GM23338 (cell line): ENCODE results near the gene SAMD13. TPM values are rescaled to one million over a fixed set of nuclear protein-coding genes. Genes with fewer than 3 reads are reported as not detected.

Source experiments
- ATAC-seq: fragments of 200-7000 bp; cut with Tn5 transposase; 3 replicates; pipeline ENCODE4 v1.9.1; 2020
- DNase-seq: peaks from one replicate; pipeline ENCODE4 v3.0.0-alpha.2; 2015; ENCODE audit warnings: low spot score
- H2AFZ ChIP-seq: fragments of 200-600 bp; sonication (generic); 2 replicates; pipeline ENCODE4 v1.8.0; 2016; ENCODE audit warnings: antibody characterized with exemption, mild to moderate bottlenecking, moderate library complexity
- H3F3A ChIP-seq: fragments of 200-600 bp; sonication (generic); replicated peaks from 2 replicates; pipeline ENCODE4 v1.8.0; 2017; ENCODE audit warnings: antibody characterized with exemption, mixed run types, low read depth
- H3K27ac ChIP-seq: fragments of 200-600 bp; sonication (generic); 2 replicates; pipeline ENCODE4 v1.6.1; 2016; ENCODE audit warnings: low read depth
- H3K27me3 ChIP-seq: fragments of 200-600 bp; sonication (generic); 2 replicates; pipeline ENCODE4 v1.8.0; 2016; ENCODE audit warnings: mild to moderate bottlenecking, mixed run types, moderate library complexity; ENCODE audit not compliant: insufficient read depth
- H3K36me3 ChIP-seq: fragments of 200-600 bp; sonication (generic); 2 replicates; pipeline ENCODE4 v1.8.0; 2016; ENCODE audit warnings: mild to moderate bottlenecking; ENCODE audit not compliant: insufficient read depth
- H3K4me1 ChIP-seq: fragments of 200-600 bp; sonication (generic); 2 replicates; pipeline ENCODE4 v1.8.0; 2016; ENCODE audit warnings: mild to moderate bottlenecking, moderate library complexity; ENCODE audit not compliant: insufficient read depth
- H3K4me2 ChIP-seq: fragments of 200-600 bp; sonication (generic); 2 replicates; pipeline ENCODE4 v1.7.1; 2017; ENCODE audit warnings: mixed run types
- H3K4me3 ChIP-seq: fragments of 200-600 bp; sonication (generic); 2 replicates; pipeline ENCODE4 v1.6.1; 2016; ENCODE audit warnings: mixed run types
- H3K79me2 ChIP-seq: fragments of 200-600 bp; sonication (generic); replicated peaks from 2 replicates; pipeline ENCODE4 v1.8.0; 2017; ENCODE audit warnings: mild to moderate bottlenecking; ENCODE audit not compliant: insufficient read depth
- H3K9me2 ChIP-seq: fragments of 200-600 bp; sonication (generic); 2 replicates; pipeline ENCODE4 v1.8.0; 2017; ENCODE audit not compliant: insufficient read depth
- H4K20me1 ChIP-seq: fragments of 200-600 bp; sonication (generic); replicated peaks from 2 replicates; pipeline ENCODE4 v1.8.0; 2017; ENCODE audit warnings: mild to moderate bottlenecking; ENCODE audit not compliant: insufficient read depth
- H3K27ac Mint-ChIP-seq: 2 replicates; pipeline ENCODE4 v1.8.0; 2020; ENCODE audit warnings: inconsistent platforms, mild to moderate bottlenecking, moderate library complexity, mixed read lengths
- H3K27me3 Mint-ChIP-seq: 3 replicates; pipeline ENCODE4 v1.8.0; 2022; ENCODE audit warnings: low read depth, mild to moderate bottlenecking, moderate library complexity, mixed read lengths, inconsistent platforms; ENCODE audit not compliant: insufficient read depth, poor library complexity
- H3K36me3 Mint-ChIP-seq: 3 replicates; pipeline ENCODE4 v1.8.0; 2021; ENCODE audit warnings: low read depth, mild to moderate bottlenecking, inconsistent platforms, moderate library complexity, mixed read lengths
- H3K4me1 Mint-ChIP-seq: 3 replicates; pipeline ENCODE4 v1.8.0; 2020; ENCODE audit warnings: mild to moderate bottlenecking, inconsistent platforms, mixed read lengths
- H3K4me3 Mint-ChIP-seq: 3 replicates; pipeline ENCODE4 v1.8.0; 2021; ENCODE audit warnings: moderate library complexity, mild to moderate bottlenecking, inconsistent platforms, mixed read lengths
- H3K9me3 Mint-ChIP-seq: 3 replicates; pipeline ENCODE4 v1.8.0; 2020; ENCODE audit warnings: moderate library complexity, mild to moderate bottlenecking, inconsistent platforms, mixed read lengths
- CREB1 ChIP-seq: fragments of 250-450 bp; sonication (Bioruptor Pico); IDR thresholded peaks from 2 replicates; pipeline ENCODE4 v1.5.0; 2020; ENCODE audit warnings: low read depth, mild to moderate bottlenecking, moderate library complexity
- EZH2 ChIP-seq: fragments of 200-600 bp; sonication (generic); IDR thresholded peaks from one replicate; pipeline ENCODE4 v1.8.0; 2017; ENCODE audit warnings: antibody characterized with exemption, mild to moderate bottlenecking, low read depth; ENCODE audit not compliant: unreplicated experiment
- NANOG ChIP-seq: IDR thresholded peaks from 2 replicates; pipeline ENCODE4 v1.6.1; 2016; ENCODE audit warnings: antibody characterized with exemption, borderline replicate concordance
- POLR2AphosphoS5 ChIP-seq: IDR thresholded peaks from 2 replicates; pipeline ENCODE4 v1.6.1; 2016; ENCODE audit warnings: antibody characterized with exemption, low read depth
- STAT1 ChIP-seq: IDR thresholded peaks from one replicate; pipeline ENCODE4 v1.6.1; 2016; ENCODE audit warnings: antibody characterized with exemption; ENCODE audit not compliant: unreplicated experiment
- ZNF114 ChIP-seq: fragments of 250-450 bp; sonication (Bioruptor Pico); IDR thresholded peaks from 2 replicates; pipeline ENCODE4 v1.5.0; 2020; ENCODE audit warnings: mild to moderate bottlenecking, moderate library complexity
- polyA plus RNA-seq: library from polyadenylated mRNA; unstranded; fragments of >200 nt; fragmentation: Nextera tagmentation; extraction: Ambion mirVana; gene quantifications from 2 replicates; pipeline ENCODE4 v1.2.1, GENCODE V29; 2016
- total RNA-seq: library from RNA; depleted of rRNA; stranded (reverse); fragments of >200 nt; shearing (Covaris generic); gene quantifications from 2 replicates; pipeline ENCODE4 v1.2.3, GENCODE V29; 2014
- TF ChIP-seq, protein P1 (sequence below): IDR thresholded peaks from one replicate; pipeline ENCODE4 v1.6.1; 2018; ENCODE audit warnings: antibody characterized with exemption; ENCODE audit not compliant: unreplicated experiment
- TF ChIP-seq, protein P2 (sequence below): fragments of 250-450 bp; sonication (Bioruptor Pico); IDR thresholded peaks from 2 replicates; pipeline ENCODE4 v1.5.0; 2020; ENCODE audit warnings: mild to moderate bottlenecking, moderate library complexity

Gene SAMD13
- total and polyA plus RNA-seq, 2 experiments from 2014 or later, result 2.5 to 3.6 TPM

DNA sequence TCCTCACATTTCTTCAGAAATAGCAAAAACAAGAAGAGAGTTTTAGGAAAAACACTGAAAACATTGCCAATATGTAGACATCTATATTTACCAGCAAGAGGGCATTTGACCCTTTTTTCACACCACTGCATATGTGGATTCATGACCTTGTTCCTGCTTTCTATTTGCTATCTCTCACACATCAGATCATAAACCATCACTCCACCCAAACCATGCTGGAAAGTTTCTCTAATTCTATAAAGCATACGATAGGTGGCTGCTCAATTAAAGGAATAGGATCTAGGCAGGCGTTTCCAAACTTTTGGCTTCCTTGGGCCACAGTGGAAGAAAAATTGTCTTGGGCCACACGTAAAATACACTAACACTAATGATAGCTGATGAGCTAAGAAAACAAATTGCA, 35.6 kb upstream of the SAMD13 start (continued):
- TF ChIP-seq, protein P1, sequence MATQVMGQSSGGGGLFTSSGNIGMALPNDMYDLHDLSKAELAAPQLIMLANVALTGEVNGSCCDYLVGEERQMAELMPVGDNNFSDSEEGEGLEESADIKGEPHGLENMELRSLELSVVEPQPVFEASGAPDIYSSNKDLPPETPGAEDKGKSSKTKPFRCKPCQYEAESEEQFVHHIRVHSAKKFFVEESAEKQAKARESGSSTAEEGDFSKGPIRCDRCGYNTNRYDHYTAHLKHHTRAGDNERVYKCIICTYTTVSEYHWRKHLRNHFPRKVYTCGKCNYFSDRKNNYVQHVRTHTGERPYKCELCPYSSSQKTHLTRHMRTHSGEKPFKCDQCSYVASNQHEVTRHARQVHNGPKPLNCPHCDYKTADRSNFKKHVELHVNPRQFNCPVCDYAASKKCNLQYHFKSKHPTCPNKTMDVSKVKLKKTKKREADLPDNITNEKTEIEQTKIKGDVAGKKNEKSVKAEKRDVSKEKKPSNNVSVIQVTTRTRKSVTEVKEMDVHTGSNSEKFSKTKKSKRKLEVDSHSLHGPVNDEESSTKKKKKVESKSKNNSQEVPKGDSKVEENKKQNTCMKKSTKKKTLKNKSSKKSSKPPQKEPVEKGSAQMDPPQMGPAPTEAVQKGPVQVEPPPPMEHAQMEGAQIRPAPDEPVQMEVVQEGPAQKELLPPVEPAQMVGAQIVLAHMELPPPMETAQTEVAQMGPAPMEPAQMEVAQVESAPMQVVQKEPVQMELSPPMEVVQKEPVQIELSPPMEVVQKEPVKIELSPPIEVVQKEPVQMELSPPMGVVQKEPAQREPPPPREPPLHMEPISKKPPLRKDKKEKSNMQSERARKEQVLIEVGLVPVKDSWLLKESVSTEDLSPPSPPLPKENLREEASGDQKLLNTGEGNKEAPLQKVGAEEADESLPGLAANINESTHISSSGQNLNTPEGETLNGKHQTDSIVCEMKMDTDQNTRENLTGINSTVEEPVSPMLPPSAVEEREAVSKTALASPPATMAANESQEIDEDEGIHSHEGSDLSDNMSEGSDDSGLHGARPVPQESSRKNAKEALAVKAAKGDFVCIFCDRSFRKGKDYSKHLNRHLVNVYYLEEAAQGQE, result no peak
- no peak for TF ChIP-seq NANOG

DNA sequence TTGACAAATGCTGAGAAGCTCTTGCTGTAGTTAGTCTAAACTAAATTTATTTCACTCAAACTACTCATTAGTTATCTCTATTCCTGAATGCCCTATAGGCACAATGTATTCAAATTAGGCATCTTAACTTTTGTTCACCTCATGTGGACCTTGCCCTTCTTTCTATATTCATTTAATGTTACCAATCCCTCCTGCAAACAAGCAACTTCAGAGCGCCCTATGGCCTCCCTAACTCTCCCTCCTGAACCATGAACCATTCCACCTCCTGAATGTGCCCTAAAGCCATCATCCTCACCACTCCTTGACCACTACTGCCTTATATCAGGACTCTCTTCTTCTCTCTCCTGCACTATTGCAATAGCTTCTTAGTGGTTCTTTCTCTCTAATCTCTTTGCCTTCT, 34.8 kb upstream of the SAMD13 start:
- no peak for DNase-seq

More for the DNA sequence above, 34.8 kb upstream of the SAMD13 start:
- TF ChIP-seq ZNF114 (CRISPR knock-in tag) (no peak), STAT1 (no peak), CREB1 (CRISPR knock-in tag) (no peak), POLR2AphosphoS5 (no peak), EZH2 (no peak)
- TF ChIP-seq, protein P2, sequence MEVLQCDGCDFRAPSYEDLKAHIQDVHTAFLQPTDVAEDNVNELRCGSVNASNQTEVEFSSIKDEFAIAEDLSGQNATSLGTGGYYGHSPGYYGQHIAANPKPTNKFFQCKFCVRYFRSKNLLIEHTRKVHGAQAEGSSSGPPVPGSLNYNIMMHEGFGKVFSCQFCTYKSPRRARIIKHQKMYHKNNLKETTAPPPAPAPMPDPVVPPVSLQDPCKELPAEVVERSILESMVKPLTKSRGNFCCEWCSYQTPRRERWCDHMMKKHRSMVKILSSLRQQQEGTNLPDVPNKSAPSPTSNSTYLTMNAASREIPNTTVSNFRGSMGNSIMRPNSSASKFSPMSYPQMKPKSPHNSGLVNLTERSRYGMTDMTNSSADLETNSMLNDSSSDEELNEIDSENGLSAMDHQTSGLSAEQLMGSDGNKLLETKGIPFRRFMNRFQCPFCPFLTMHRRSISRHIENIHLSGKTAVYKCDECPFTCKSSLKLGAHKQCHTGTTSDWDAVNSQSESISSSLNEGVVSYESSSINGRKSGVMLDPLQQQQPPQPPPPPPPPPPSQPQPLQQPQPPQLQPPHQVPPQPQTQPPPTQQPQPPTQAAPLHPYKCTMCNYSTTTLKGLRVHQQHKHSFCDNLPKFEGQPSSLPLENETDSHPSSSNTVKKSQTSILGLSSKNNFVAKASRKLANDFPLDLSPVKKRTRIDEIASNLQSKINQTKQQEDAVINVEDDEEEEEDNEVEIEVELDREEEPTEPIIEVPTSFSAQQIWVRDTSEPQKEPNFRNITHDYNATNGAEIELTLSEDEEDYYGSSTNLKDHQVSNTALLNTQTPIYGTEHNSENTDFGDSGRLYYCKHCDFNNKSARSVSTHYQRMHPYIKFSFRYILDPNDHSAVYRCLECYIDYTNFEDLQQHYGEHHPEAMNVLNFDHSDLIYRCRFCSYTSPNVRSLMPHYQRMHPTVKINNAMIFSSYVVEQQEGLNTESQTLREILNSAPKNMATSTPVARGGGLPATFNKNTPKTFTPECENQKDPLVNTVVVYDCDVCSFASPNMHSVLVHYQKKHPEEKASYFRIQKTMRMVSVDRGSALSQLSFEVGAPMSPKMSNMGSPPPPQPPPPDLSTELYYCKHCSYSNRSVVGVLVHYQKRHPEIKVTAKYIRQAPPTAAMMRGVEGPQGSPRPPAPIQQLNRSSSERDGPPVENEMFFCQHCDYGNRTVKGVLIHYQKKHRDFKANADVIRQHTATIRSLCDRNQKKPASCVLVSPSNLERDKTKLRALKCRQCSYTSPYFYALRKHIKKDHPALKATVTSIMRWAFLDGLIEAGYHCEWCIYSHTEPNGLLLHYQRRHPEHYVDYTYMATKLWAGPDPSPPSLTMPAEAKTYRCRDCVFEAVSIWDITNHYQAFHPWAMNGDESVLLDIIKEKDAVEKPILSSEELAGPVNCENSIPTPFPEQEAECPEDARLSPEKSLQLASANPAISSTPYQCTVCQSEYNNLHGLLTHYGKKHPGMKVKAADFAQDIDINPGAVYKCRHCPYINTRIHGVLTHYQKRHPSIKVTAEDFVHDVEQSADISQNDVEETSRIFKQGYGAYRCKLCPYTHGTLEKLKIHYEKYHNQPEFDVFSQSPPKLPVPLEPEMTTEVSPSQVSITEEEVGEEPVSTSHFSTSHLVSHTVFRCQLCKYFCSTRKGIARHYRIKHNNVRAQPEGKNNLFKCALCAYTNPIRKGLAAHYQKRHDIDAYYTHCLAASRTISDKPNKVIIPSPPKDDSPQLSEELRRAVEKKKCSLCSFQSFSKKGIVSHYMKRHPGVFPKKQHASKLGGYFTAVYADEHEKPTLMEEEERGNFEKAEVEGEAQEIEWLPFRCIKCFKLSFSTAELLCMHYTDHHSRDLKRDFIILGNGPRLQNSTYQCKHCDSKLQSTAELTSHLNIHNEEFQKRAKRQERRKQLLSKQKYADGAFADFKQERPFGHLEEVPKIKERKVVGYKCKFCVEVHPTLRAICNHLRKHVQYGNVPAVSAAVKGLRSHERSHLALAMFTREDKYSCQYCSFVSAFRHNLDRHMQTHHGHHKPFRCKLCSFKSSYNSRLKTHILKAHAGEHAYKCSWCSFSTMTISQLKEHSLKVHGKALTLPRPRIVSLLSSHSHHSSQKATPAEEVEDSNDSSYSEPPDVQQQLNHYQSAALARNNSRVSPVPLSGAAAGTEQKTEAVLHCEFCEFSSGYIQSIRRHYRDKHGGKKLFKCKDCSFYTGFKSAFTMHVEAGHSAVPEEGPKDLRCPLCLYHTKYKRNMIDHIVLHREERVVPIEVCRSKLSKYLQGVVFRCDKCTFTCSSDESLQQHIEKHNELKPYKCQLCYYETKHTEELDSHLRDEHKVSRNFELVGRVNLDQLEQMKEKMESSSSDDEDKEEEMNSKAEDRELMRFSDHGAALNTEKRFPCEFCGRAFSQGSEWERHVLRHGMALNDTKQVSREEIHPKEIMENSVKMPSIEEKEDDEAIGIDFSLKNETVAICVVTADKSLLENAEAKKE (CRISPR knock-in tag), result no peak
- Histone ChIP-seq H3K79me2 (no peaks in the 10 kb centered on the region), H3K36me3 (no peaks in the 10 kb centered on the region), H3K4me3 (no peak overlapping the region), H3K27me3 (no peaks in the 10 kb centered on the region), H3K9me2 (no peaks in the 10 kb centered on the region), H4K20me1 (no peaks in the 10 kb centered on the region), H2AFZ (no peak overlapping the region), H3F3A (no peaks in the 10 kb centered on the region), H3K4me1 (peaks cover 10% of the 10 kb centered on the region; the same call in 1 of the 2 replicates), H3K4me2 (no peak overlapping the region), H3K27ac (no peak overlapping the region)
- Mint-ChIP-seq H3K4me3 (no peak overlapping the region), H3K4me1 (peaks cover 11% of the 10 kb centered on the region), H3K27me3 (no peaks in the 10 kb centered on the region), H3K36me3 (no peaks in the 10 kb centered on the region), H3K27ac (no peak overlapping the region), H3K9me3 (no peaks in the 10 kb centered on the region)
- ATAC-seq, result no peak
